ENCODE measurements around the gene ERH. TPM values are rescaled to one million over a fixed set of nuclear protein-coding genes. Genes with fewer than 3 reads are reported as not detected.

Gene ERH
- polyA plus RNA-seq, 3 donors, result 63.6 to 67.0 (median 64.3) TPM

DNA sequence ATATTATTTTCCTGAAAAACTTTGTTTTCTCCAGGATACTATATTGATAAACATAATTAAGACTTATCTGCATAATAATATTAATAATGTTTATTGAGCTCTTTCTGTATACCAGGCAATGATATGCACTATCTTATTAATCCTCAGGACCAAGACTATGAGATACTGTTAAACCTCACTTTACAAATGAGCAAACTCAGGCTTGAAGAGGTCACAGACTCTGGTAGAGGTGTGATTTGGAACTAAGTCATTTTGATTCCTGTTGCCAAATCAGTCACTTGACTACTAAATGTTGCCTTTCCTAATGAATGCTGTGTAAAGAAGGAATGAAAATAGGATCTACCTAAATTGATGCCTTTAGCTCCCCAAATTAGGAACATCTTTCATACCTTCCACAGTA, 7.7 kb upstream of the ERH start:
- H3K36me3 ChIP-seq (replicated peaks in 1 of 2; ENCODE audit: control insufficient read depth in 1 of 2, insufficient read depth in 2 of 2, low read length in 2 of 2), result peaks cover 0 to 12% of the 10 kb centered on the region in 2 donors
- Mint-ChIP-seq H3K4me3 (no peak overlapping the region), H3K4me1 (peaks cover 32% of the 10 kb centered on the region), H3K9me3 (peaks cover 0 to 2% (median 0%) of the 10 kb centered on the region in 7 donors), H3K27ac (no peak overlapping the region), H3K27me3 (ENCODE audit: low read depth in 3 of 3) (peaks cover 0 to 2% (median 0%) of the 10 kb centered on the region in 3 donors), H3K36me3 (peaks cover 8 to 12% of the 10 kb centered on the region in 2 donors)
- H3K79me2 ChIP-seq (ENCODE audit: insufficient read depth, low read length), result peaks cover 95% of the 10 kb centered on the region
- H3K4me3 ChIP-seq (replicated peaks in 1 of 3; ENCODE audit: low read depth in 2 of 3, low read length in 3 of 3), result no peak overlapping the region
- peaks cover 63% of the 10 kb centered on the region for H4K20me1 ChIP-seq (ENCODE audit: insufficient read depth, low read length)
- H3K27ac ChIP-seq (ENCODE audit: low read depth in 1 of 2, low read length in 2 of 2), result no peak overlapping the region
- no peak overlapping the region for H3K9ac ChIP-seq (ENCODE audit: insufficient read depth, low read length, poor library complexity, severe bottlenecking)
- intact Hi-C loops (cut with micrococcal nuclease), result no loop called here
- no peak for DNase-seq
- H3K4me2 ChIP-seq (replicated peaks; ENCODE audit: extremely low read depth, low read length, poor library complexity, severe bottlenecking), result no peak overlapping the region
- no peak overlapping the region for H2AFZ ChIP-seq (ENCODE audit: insufficient read depth, low read depth, low read length, poor library complexity, severe bottlenecking)
- H3K4me1 ChIP-seq (ENCODE audit: control insufficient read depth in 1 of 2, insufficient read depth in 2 of 2, low read length in 2 of 2), result peaks cover 25 to 28% of the 10 kb centered on the region in 2 donors
- H3K27me3 ChIP-seq (ENCODE audit: control insufficient read depth in 2 of 2, insufficient read depth in 2 of 2, low read length in 2 of 2), result no peaks in the 10 kb centered on the region
- TF ChIP-seq CTCF (IDR thresholded peaks at IDR 0.05), result no peak
- H3K9me3 ChIP-seq (replicated peaks in 1 of 2; ENCODE audit: control insufficient read depth in 1 of 2, insufficient read depth in 1 of 2, low read length in 2 of 2), result no peaks in the 10 kb centered on the region

DNA sequence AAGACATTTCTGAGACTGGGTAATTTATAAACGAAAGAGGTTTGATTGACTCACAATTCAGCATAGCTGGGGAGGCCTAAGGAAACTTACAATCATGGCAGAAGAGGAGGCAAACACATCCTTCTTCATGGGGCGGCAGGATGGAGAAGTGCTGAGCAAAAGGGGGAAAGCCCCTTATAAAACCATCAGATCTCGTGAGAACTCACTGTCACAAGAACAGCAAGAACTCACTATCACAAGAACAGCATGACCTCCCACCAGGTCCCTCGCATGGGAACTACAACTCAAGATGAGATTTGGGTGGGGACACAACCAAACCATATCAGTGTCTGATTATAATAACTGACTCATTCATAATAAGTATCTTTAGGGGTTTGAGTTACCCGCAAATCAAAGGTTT, 6.8 kb upstream of the ERH start:
- H3K27ac Mint-ChIP-seq, result no peak overlapping the region
- DNase-seq, result no peak
- no peaks in the 10 kb centered on the region for H3K27me3 ChIP-seq (ENCODE audit: control insufficient read depth in 2 of 2, insufficient read depth in 2 of 2, low read length in 2 of 2)

More for the DNA sequence above, 6.8 kb upstream of the ERH start:
- Histone ChIP-seq H3K4me2 (replicated peaks; ENCODE audit: extremely low read depth, low read length, poor library complexity, severe bottlenecking) (no peak overlapping the region), H2AFZ (ENCODE audit: insufficient read depth, low read depth, low read length, poor library complexity, severe bottlenecking) (no peak overlapping the region), H3K79me2 (ENCODE audit: insufficient read depth, low read length) (peaks cover 95% of the 10 kb centered on the region), H3K27ac (ENCODE audit: low read depth in 1 of 2, low read length in 2 of 2) (no peak overlapping the region), H3K36me3 (replicated peaks in 1 of 2; ENCODE audit: control insufficient read depth in 1 of 2, insufficient read depth in 2 of 2, low read length in 2 of 2) (peaks cover 0 to 12% of the 10 kb centered on the region in 2 donors), H3K4me3 (replicated peaks in 1 of 3; ENCODE audit: low read depth in 2 of 3, low read length in 3 of 3) (no peak overlapping the region), H3K4me1 (ENCODE audit: control insufficient read depth in 1 of 2, insufficient read depth in 2 of 2, low read length in 2 of 2) (peaks cover 30 to 36% of the 10 kb centered on the region in 2 donors), H3K9ac (ENCODE audit: insufficient read depth, low read length, poor library complexity, severe bottlenecking) (no peak overlapping the region), H3K9me3 (replicated peaks in 1 of 2; ENCODE audit: control insufficient read depth in 1 of 2, insufficient read depth in 1 of 2, low read length in 2 of 2) (no peaks in the 10 kb centered on the region), H4K20me1 (ENCODE audit: insufficient read depth, low read length) (peaks cover 64% of the 10 kb centered on the region)
- WGBS (ENCODE audit: insufficient coverage), result no CpG with 5 or more reads among the region's 5 CpGs
- H3K4me3 Mint-ChIP-seq, result no peak overlapping the region
- H3K36me3 Mint-ChIP-seq, result peaks cover 8 to 16% of the 10 kb centered on the region in 2 donors
- intact Hi-C loops (cut with micrococcal nuclease), result no loop called here
- H3K27me3 Mint-ChIP-seq (ENCODE audit: low read depth in 3 of 3), result peaks cover 0 to 2% (median 0%) of the 10 kb centered on the region in 3 donors
- TF ChIP-seq CTCF (IDR thresholded peaks at IDR 0.05), result no peak
- peaks cover 41% of the 10 kb centered on the region for H3K4me1 Mint-ChIP-seq
- peaks cover 0 to 2% (median 0%) of the 10 kb centered on the region in 7 donors for H3K9me3 Mint-ChIP-seq
